Neural cell (in vitro differentiated cells): ENCODE data around the gene GJB2. TPM values are rescaled to one million over a fixed set of nuclear protein-coding genes. Genes with fewer than 3 reads are reported as not detected.
A peak's percentile ranks its signal among the peaks of the same experiment; 100 is the strongest.

Experiments used
- H2AFZ ChIP-seq: fragments of 200-600, 300-800 bp; sonication (generic), shearing (Covaris generic); 2 replicates; pipeline ENCODE4 v1.6.0; 2014; ENCODE audit warnings: low read depth, mild to moderate bottlenecking, antibody characterized with exemption, low read length, moderate library complexity
- H3F3A ChIP-seq: fragments of 200-600 bp; shearing (Covaris generic); 2 replicates; pipeline ENCODE4 v1.6.1; 2016; ENCODE audit warnings: mild to moderate bottlenecking, moderate library complexity, mixed read lengths, antibody characterized with exemption, low read length; ENCODE audit not compliant: insufficient read depth, poor library complexity, severe bottlenecking
- H3K27ac ChIP-seq: fragments of 200-600, 300-800 bp; sonication (generic), shearing (Covaris generic); 2 replicates; pipeline ENCODE4 v1.5.1; 2014; ENCODE audit warnings: mild to moderate bottlenecking, low read length, moderate library complexity
- H3K27me3 ChIP-seq: fragments of 300-800, 200-600 bp; sonication (generic), shearing (Covaris generic); 2 replicates; pipeline ENCODE4 v1.6.0; 2014; ENCODE audit warnings: mild to moderate bottlenecking, low read depth, low read length, moderate library complexity; ENCODE audit not compliant: insufficient read depth
- H3K36me3 ChIP-seq: fragments of 300-800, 200-600 bp; sonication (generic), shearing (Covaris generic); 2 replicates; pipeline ENCODE4 v1.5.1; 2014; ENCODE audit warnings: mild to moderate bottlenecking, antibody characterized with exemption, low read length, moderate library complexity; ENCODE audit not compliant: insufficient read depth
- H3K4me2 ChIP-seq: fragments of 300-800, 200-600 bp; sonication (generic), shearing (Covaris generic); 2 replicates; pipeline ENCODE4 v1.6.0; 2014; ENCODE audit warnings: mild to moderate bottlenecking, low read length
- H3K4me3 ChIP-seq: fragments of 300-800, 200-600 bp; sonication (generic), shearing (Covaris generic); 2 replicates; pipeline ENCODE4 v1.5.1; 2014; ENCODE audit warnings: mild to moderate bottlenecking, low read length, moderate library complexity
- H3K79me2 ChIP-seq: fragments of 200-600 bp; shearing (Covaris generic); replicated peaks from 2 replicates; pipeline ENCODE4 v1.6.0; 2014; ENCODE audit warnings: mild to moderate bottlenecking, low read length, moderate library complexity; ENCODE audit not compliant: insufficient read depth
- H3K9ac ChIP-seq: fragments of 300-800, 200-600 bp; sonication (generic), shearing (Covaris generic); 2 replicates; pipeline ENCODE4 v1.6.1; 2016; ENCODE audit warnings: mild to moderate bottlenecking, low read length, mixed read lengths
- H3K9me2 ChIP-seq: fragments of 200-600 bp; shearing (Covaris generic); 2 replicates; pipeline ENCODE4 v1.6.1; 2016; ENCODE audit warnings: mild to moderate bottlenecking, low read length, mixed read lengths; ENCODE audit not compliant: insufficient read depth
- H3K9me3 ChIP-seq: fragments of 200-600, 300-800 bp; sonication (generic), shearing (Covaris generic); 2 replicates; pipeline ENCODE4 v1.6.1; 2016; ENCODE audit warnings: mild to moderate bottlenecking, mixed run types, low read length, moderate library complexity, mixed read lengths
- H4K20me1 ChIP-seq: fragments of 200-600 bp; shearing (Covaris generic); 2 replicates; pipeline ENCODE4 v1.6.1; 2016; ENCODE audit warnings: mild to moderate bottlenecking, mixed run types; ENCODE audit not compliant: insufficient read depth
- EP300 ChIP-seq: fragments of 450-650 bp; conservative IDR thresholded peaks from 2 replicates; pipeline ENCODE4 v1.6.1; 2014; ENCODE audit warnings: antibody characterized with exemption, mild to moderate bottlenecking, moderate library complexity; ENCODE audit not compliant: poor library complexity, severe bottlenecking
- EZH2 ChIP-seq: fragments of 200-600, 300-800 bp; shearing (Covaris generic), sonication (generic); IDR thresholded peaks from 2 replicates; pipeline ENCODE4 v1.6.1; 2014; ENCODE audit warnings: antibody characterized with exemption, low read length, borderline replicate concordance, mild to moderate bottlenecking; ENCODE audit not compliant: insufficient read depth, poor library complexity, severe bottlenecking
- MXI1 ChIP-seq: fragments of 450-650 bp; conservative IDR thresholded peaks from 2 replicates; pipeline ENCODE4 v1.6.1; 2014; ENCODE audit warnings: antibody characterized with exemption, mild to moderate bottlenecking; ENCODE audit not compliant: poor library complexity, severe bottlenecking
- POLR2AphosphoS5 ChIP-seq: IDR thresholded peaks from 2 replicates; pipeline ENCODE4 v1.6.1; 2012
- RAD21 ChIP-seq: fragments of 450-650 bp; conservative IDR thresholded peaks from 2 replicates; pipeline ENCODE4 v1.6.1; 2014; ENCODE audit warnings: antibody characterized with exemption, mild to moderate bottlenecking, moderate library complexity
- SMC3 ChIP-seq: fragments of 450-650 bp; conservative IDR thresholded peaks from 2 replicates; pipeline ENCODE4 v1.6.1; 2014; ENCODE audit warnings: antibody characterized with exemption, mild to moderate bottlenecking, moderate library complexity; ENCODE audit not compliant: poor library complexity
- TAF1 ChIP-seq: IDR thresholded peaks from 2 replicates; pipeline ENCODE4 v1.6.1; 2012; ENCODE audit warnings: low read depth
- polyA plus RNA-seq: library from polyadenylated mRNA; depleted of rRNA; stranded (reverse); fragments of >200 nt; gene quantifications from 2 replicates; pipeline ENCODE4 v1.2.3, GENCODE V29; 2014
- TF ChIP-seq, protein P1 (sequence below): fragments of 450-650 bp; IDR thresholded peaks from 2 replicates; pipeline ENCODE4 v1.5.1; 2014; ENCODE audit warnings: antibody characterized with exemption, mild to moderate bottlenecking, moderate library complexity; ENCODE audit not compliant: poor library complexity, severe bottlenecking
- TF ChIP-seq, protein P2 (sequence below): IDR thresholded peaks from 2 replicates; pipeline ENCODE4 v1.6.1; 2012; ENCODE audit warnings: borderline replicate concordance

The GJB2 gene
- polyA plus RNA-seq, 1 donor from 2014 or later: not detected

DNA sequence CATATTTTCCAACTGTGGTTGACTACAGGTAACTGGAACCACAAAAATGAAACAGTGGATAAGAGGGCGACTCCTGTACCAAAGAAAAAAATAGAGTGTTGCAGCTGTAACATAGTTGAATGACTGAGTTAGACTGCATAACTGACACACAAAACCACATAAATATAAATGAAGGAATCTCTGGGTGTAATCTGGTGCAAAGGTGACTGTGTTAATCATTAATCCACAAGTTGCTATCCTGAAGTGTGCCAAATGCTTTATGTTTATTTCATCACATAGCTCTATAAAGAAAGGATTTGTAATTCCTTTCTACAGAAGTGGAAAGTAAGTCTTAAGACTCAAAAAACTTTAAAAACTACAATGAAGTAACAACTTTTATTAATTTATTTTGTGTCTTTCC, 6.0 kb upstream of the GJB2 start:
- H3K79me2 ChIP-seq: no peaks in the 10 kb centered on the region
- H4K20me1 ChIP-seq: no peaks in the 10 kb centered on the region
- no peak overlapping the region for H3K4me3 ChIP-seq
- no peak overlapping the region for H3K9ac ChIP-seq
- no peak overlapping the region for H3K4me2 ChIP-seq
- no peaks in the 10 kb centered on the region for H3K9me2 ChIP-seq
- no peaks in the 10 kb centered on the region for H3F3A ChIP-seq
- no peak overlapping the region for H2AFZ ChIP-seq
- no peak overlapping the region for H3K27ac ChIP-seq
- no peak for TF ChIP-seq RAD21
- no peak for TF ChIP-seq EP300
- TF ChIP-seq, protein P1, sequence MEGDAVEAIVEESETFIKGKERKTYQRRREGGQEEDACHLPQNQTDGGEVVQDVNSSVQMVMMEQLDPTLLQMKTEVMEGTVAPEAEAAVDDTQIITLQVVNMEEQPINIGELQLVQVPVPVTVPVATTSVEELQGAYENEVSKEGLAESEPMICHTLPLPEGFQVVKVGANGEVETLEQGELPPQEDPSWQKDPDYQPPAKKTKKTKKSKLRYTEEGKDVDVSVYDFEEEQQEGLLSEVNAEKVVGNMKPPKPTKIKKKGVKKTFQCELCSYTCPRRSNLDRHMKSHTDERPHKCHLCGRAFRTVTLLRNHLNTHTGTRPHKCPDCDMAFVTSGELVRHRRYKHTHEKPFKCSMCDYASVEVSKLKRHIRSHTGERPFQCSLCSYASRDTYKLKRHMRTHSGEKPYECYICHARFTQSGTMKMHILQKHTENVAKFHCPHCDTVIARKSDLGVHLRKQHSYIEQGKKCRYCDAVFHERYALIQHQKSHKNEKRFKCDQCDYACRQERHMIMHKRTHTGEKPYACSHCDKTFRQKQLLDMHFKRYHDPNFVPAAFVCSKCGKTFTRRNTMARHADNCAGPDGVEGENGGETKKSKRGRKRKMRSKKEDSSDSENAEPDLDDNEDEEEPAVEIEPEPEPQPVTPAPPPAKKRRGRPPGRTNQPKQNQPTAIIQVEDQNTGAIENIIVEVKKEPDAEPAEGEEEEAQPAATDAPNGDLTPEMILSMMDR: no peak
- TF ChIP-seq EZH2: no peak
- TF ChIP-seq TAF1: no peak
- no peak for TF ChIP-seq MXI1
- no peak for TF ChIP-seq SMC3
- no peak for TF ChIP-seq POLR2AphosphoS5
- TF ChIP-seq, protein P2, sequence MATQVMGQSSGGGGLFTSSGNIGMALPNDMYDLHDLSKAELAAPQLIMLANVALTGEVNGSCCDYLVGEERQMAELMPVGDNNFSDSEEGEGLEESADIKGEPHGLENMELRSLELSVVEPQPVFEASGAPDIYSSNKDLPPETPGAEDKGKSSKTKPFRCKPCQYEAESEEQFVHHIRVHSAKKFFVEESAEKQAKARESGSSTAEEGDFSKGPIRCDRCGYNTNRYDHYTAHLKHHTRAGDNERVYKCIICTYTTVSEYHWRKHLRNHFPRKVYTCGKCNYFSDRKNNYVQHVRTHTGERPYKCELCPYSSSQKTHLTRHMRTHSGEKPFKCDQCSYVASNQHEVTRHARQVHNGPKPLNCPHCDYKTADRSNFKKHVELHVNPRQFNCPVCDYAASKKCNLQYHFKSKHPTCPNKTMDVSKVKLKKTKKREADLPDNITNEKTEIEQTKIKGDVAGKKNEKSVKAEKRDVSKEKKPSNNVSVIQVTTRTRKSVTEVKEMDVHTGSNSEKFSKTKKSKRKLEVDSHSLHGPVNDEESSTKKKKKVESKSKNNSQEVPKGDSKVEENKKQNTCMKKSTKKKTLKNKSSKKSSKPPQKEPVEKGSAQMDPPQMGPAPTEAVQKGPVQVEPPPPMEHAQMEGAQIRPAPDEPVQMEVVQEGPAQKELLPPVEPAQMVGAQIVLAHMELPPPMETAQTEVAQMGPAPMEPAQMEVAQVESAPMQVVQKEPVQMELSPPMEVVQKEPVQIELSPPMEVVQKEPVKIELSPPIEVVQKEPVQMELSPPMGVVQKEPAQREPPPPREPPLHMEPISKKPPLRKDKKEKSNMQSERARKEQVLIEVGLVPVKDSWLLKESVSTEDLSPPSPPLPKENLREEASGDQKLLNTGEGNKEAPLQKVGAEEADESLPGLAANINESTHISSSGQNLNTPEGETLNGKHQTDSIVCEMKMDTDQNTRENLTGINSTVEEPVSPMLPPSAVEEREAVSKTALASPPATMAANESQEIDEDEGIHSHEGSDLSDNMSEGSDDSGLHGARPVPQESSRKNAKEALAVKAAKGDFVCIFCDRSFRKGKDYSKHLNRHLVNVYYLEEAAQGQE: no peak
- no peaks in the 10 kb centered on the region for H3K9me3 ChIP-seq
- H3K27me3 ChIP-seq: peaks cover 34% of the 10 kb centered on the region
- no peaks in the 10 kb centered on the region for H3K36me3 ChIP-seq

DNA sequence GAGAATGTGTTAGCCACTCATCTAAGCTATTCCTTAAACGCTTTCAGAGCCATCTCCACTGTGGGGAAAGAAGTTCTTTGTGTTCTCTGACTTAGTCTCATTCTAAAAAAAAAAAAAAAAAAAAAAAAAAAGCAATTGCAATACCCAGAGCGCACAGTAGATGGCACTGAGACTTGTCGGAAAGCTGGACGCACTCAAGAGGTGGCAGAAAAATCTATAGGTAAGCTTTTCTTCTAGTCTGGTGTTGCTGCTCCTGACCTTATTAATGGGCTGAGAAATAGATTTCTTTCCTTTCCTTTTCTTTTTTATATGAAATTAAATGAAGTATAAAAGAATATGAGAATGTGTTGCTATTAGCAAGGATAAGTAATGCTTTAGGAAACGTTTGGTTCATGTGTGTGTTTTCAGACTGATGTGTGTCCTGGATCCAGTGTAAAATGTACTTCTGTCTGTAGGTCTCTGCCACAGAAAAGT, 4.7 kb upstream of the GJB2 start:
- Histone ChIP-seq H3K9me2 (no peaks in the 10 kb centered on the region), H3K79me2 (no peaks in the 10 kb centered on the region), H3K27me3 (peaks cover 48% of the 10 kb centered on the region), H3F3A (no peaks in the 10 kb centered on the region), H3K4me2 (no peak overlapping the region), H3K27ac (no peak overlapping the region), H3K9ac (no peak overlapping the region), H3K9me3 (no peaks in the 10 kb centered on the region), H3K4me3 (no peak overlapping the region), H4K20me1 (no peaks in the 10 kb centered on the region), H2AFZ (no peak overlapping the region), H3K36me3 (no peaks in the 10 kb centered on the region)
- TF ChIP-seq POLR2AphosphoS5 (no peak), SMC3 (peak; percentile 56), MXI1 (no peak), EP300 (no peak), TAF1 (no peak), RAD21 (peak; percentile 51), EZH2 (no peak)
- TF ChIP-seq, protein P2: no peak
- TF ChIP-seq, protein P1: peak; percentile 55
